HepG2 (cell line): ENCODE results near the gene BICRA. TPM values are rescaled to one million over a fixed set of nuclear protein-coding genes. Genes with fewer than 3 reads are reported as not detected.

ENCODE experiments used
- CENPT ChIP-seq: sonication (generic); formaldehyde crosslinking; IDR thresholded peaks from 2 replicates; pipeline ENCODE4 v1.8.0; 2022; ENCODE audit warnings: low read depth, mild to moderate bottlenecking, moderate library complexity, missing genetic modification reagents
- GLI4 ChIP-seq: sonication (generic); formaldehyde crosslinking; IDR thresholded peaks from 2 replicates; pipeline ENCODE4 v1.5.1; 2020; ENCODE audit warnings: missing genetic modification reagents, mild to moderate bottlenecking, moderate library complexity, borderline replicate concordance
- HMG20B ChIP-seq: conservative IDR thresholded peaks from 2 replicates; pipeline ENCODE4 v1.6.1; 2016; ENCODE audit warnings: missing genetic modification reagents, missing compliant biosample characterization
- KDM4B ChIP-seq: sonication (generic); formaldehyde crosslinking; IDR thresholded peaks from 2 replicates; pipeline ENCODE4 v1.4.0; 2020; ENCODE audit warnings: missing genetic modification reagents
- NR2C2 ChIP-seq: sonication (generic); formaldehyde crosslinking; IDR thresholded peaks from 2 replicates; pipeline ENCODE4 v1.4.0; 2020; ENCODE audit warnings: missing genetic modification reagents, mild to moderate bottlenecking, moderate library complexity, borderline replicate concordance
- POLR2A ChIP-seq, 2 experiments: IDR thresholded peaks; 2 replicates each; pipeline ENCODE4 v1.6.1; 2011; ENCODE audit warnings: low read depth in 2 of 2, low read length in 2 of 2, mild to moderate bottlenecking in 1 of 2, moderate library complexity in 1 of 2; ENCODE audit not compliant: insufficient read depth in 1 of 2
- RAD21 ChIP-seq: fragments of 450-650 bp; formaldehyde crosslinking; IDR thresholded peaks from 2 replicates; pipeline ENCODE4 v1.5.0; 2020; ENCODE audit warnings: mild to moderate bottlenecking
- RARG ChIP-seq: sonication (generic); formaldehyde crosslinking; IDR thresholded peaks from 2 replicates; pipeline ENCODE4 v1.4.0; 2020; ENCODE audit warnings: low read depth, mild to moderate bottlenecking, missing genetic modification reagents
- SIN3B ChIP-seq: fragments of 150-350 bp; IDR thresholded peaks from 2 replicates; pipeline ENCODE4 v1.6.1; 2014; ENCODE audit warnings: low read length
- SRF ChIP-seq: IDR thresholded peaks from 2 replicates; pipeline ENCODE4 v1.6.1; 2011; ENCODE audit warnings: mild to moderate bottlenecking, low read depth, low read length, moderate library complexity
- SYNCRIP ChIP-seq: fragments of 200-400 bp; formaldehyde crosslinking; IDR thresholded peaks from 2 replicates; pipeline ENCODE4 v1.6.1; 2018; ENCODE audit warnings: mild to moderate bottlenecking, low read depth, low read length; ENCODE audit not compliant: insufficient read depth
- TBX2 ChIP-seq: sonication (generic); formaldehyde crosslinking; IDR thresholded peaks from 2 replicates; pipeline ENCODE4 v1.5.0; 2020; ENCODE audit warnings: missing genetic modification reagents, mild to moderate bottlenecking, borderline replicate concordance
- TCF12 ChIP-seq, 2 experiments: fragments of 450-650 bp in 1 of 2; sonication (generic) in 1 of 2; formaldehyde crosslinking in 1 of 2; IDR thresholded peaks; 2 replicates each; pipeline versions ENCODE4 v1.6.1 to v1.8.0; 2017 to 2022; ENCODE audit warnings: antibody characterized with exemption in 1 of 2, mild to moderate bottlenecking in 1 of 2, missing genetic modification reagents in 1 of 2, moderate library complexity in 1 of 2
- ZFY ChIP-seq: sonication (generic); formaldehyde crosslinking; IDR thresholded peaks from 2 replicates; pipeline ENCODE4 v1.4.0; 2020; ENCODE audit warnings: missing genetic modification reagents
- ZNF317 ChIP-seq: sonication (generic); formaldehyde crosslinking; IDR thresholded peaks from 2 replicates; pipeline ENCODE4 v1.5.0; 2020; ENCODE audit warnings: mild to moderate bottlenecking, missing genetic modification reagents
- ZNF441 ChIP-seq: sonication (generic); formaldehyde crosslinking; IDR thresholded peaks from 2 replicates; pipeline ENCODE4 v1.7.0; 2021; ENCODE audit warnings: missing genetic modification reagents, borderline replicate concordance
- ZNF496 ChIP-seq: sonication (generic); formaldehyde crosslinking; IDR thresholded peaks from 2 replicates; pipeline ENCODE4 v1.8.1; 2023; ENCODE audit warnings: mild to moderate bottlenecking, moderate library complexity, missing genetic modification reagents; ENCODE audit not compliant: insufficient replicate concordance
- ZNF543 ChIP-seq: sonication (generic); formaldehyde crosslinking; IDR thresholded peaks from 2 replicates; pipeline ENCODE4 v1.4.0; 2020; ENCODE audit warnings: mild to moderate bottlenecking, missing genetic modification reagents
- ZNF720 ChIP-seq: sonication (generic); formaldehyde crosslinking; IDR thresholded peaks from 2 replicates; pipeline ENCODE4 v1.4.0; 2020; ENCODE audit warnings: missing genetic modification reagents
- ZNF83 ChIP-seq: sonication (generic); formaldehyde crosslinking; IDR thresholded peaks from 2 replicates; pipeline ENCODE4 v1.4.0; 2020; ENCODE audit warnings: missing genetic modification reagents, mild to moderate bottlenecking, borderline replicate concordance
- ZSCAN25 ChIP-seq: sonication (generic); formaldehyde crosslinking; IDR thresholded peaks from 2 replicates; pipeline ENCODE4 v1.8.0; 2022; ENCODE audit warnings: mild to moderate bottlenecking, missing genetic modification reagents
- polyA plus RNA-seq, 8 experiments: library from polyadenylated mRNA; depleted of rRNA in 3 of 8; stranded (reverse) in 7 of 8; unstranded in 1 of 8; fragments of >200 nt; fragmentation: Illumina TruSeq in 4 of 8; extraction: Trizol in 4 of 8; gene quantifications; 2 replicates each; pipeline versions ENCODE4 v1.2.1 to v1.2.3, GENCODE V29; 2011 to 2016; ENCODE audit warnings: low read depth in 4 of 8, missing spikeins in 1 of 8, mixed read lengths in 1 of 8; ENCODE audit not compliant: insufficient read depth in 1 of 8
- total RNA-seq, 5 experiments: library from RNA; depleted of rRNA; stranded (reverse); fragments of >200 nt; fragmentation: Illumina TruSeq; extraction: Trizol; gene quantifications; 2 replicates each; pipeline ENCODE4 v1.2.3, GENCODE V29; 2016; ENCODE audit warnings: low read depth in 1 of 5
- TF ChIP-seq, protein P1 (sequence below): sonication (generic); formaldehyde crosslinking; conservative IDR thresholded peaks from 2 replicates; pipeline ENCODE4 v1.4.0; 2020; ENCODE audit warnings: mild to moderate bottlenecking, missing genetic modification reagents, moderate library complexity
- TF ChIP-seq, protein P2 (sequence below): fragments of 450-650 bp; IDR thresholded peaks from 2 replicates; pipeline ENCODE4 v1.6.1; 2017; ENCODE audit warnings: mild to moderate bottlenecking
- TF ChIP-seq, protein P3 (sequence below): sonication (generic); formaldehyde crosslinking; IDR thresholded peaks from 2 replicates; pipeline ENCODE4 v1.4.0; 2020; ENCODE audit warnings: mild to moderate bottlenecking, missing genetic modification reagents

BICRA gene
- total and polyA plus RNA-seq, 2 of the 13 experiments (the other 11 are each of a cell fraction or from before 2014, with no cell fraction given), result 0.55 to 0.71 TPM

DNA sequence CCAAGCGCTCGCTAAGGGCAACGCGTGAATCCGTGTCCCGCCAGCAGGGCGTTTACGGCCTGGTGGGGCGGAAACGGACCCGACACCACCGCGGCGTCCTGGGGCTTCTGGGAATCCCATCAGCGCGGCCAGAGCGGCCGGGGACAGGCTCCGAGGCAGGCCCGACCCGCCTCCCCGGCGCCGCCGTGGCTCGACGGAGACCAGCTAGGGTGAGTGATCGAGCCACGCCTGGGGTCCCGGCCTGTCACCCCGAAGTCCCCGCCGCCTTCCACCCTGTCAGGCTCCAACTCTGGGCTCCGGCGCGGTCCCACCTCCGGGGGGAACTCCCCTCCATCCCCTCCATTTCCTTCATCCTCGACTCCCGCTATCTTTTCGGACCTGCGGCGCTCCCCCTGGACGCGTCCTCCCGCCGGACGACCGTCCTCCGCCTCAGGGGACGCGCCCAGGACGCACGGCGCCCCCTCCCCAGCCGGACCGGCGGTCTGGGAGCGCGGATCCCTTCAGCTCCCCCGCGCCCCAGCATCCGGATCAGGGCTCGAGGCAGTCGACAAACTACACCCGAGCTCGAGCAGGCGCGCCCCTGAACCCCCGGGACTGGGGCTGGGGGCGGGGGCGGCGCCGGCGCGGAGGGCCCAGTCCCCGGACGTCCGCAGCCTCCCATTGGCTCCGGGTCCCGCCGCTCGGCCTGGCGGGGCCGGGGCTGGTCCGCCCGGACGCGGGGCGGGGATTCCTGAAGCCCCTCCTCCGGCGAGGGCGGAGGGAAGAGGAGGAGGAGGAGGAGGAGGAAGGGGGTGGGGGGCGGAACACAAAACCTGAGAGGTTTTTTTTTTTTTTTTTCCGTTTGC is 638 bp upstream of the BICRA start (continued):
- TF ChIP-seq ZNF496 (CRISPR knock-in tag), result no peak
- TF ChIP-seq TBX2 (CRISPR knock-in tag), result no peak; the same call in 1 of the 2 replicates
- TF ChIP-seq SRF, result no peak
- peak; percentile 71; the same call in 1 of the 2 replicates for TF ChIP-seq ZNF543 (CRISPR knock-in tag)
- TF ChIP-seq ZNF441, result no peak
- TF ChIP-seq CENPT (CRISPR knock-in tag), result no peak
- peak; percentile 61 to 78; a peak in 3 of 4 replicates for TF ChIP-seq POLR2A (IDR thresholded peaks at IDR 0.05; ENCODE audit: insufficient read depth in 1 of 2, low read depth in 2 of 2, low read length in 2 of 2)
- TF ChIP-seq GLI4 (CRISPR knock-in tag), result peak; percentile 86; the same call in 1 of the 2 replicates
- no peak for TF ChIP-seq HMG20B (CRISPR knock-in tag)
- 0 out of 2 replicates have a peak, but pooled peaks have one; percentile 50 for TF ChIP-seq RAD21 (CRISPR knock-in tag)
- no peak for TF ChIP-seq TCF12 (IDR thresholded peaks at IDR 0.05)
- TF ChIP-seq TCF12 (CRISPR knock-in tag; IDR thresholded peaks at IDR 0.05), result no peak
- TF ChIP-seq ZNF317 (CRISPR knock-in tag), result peak; percentile 63
- TF ChIP-seq, protein P1, sequence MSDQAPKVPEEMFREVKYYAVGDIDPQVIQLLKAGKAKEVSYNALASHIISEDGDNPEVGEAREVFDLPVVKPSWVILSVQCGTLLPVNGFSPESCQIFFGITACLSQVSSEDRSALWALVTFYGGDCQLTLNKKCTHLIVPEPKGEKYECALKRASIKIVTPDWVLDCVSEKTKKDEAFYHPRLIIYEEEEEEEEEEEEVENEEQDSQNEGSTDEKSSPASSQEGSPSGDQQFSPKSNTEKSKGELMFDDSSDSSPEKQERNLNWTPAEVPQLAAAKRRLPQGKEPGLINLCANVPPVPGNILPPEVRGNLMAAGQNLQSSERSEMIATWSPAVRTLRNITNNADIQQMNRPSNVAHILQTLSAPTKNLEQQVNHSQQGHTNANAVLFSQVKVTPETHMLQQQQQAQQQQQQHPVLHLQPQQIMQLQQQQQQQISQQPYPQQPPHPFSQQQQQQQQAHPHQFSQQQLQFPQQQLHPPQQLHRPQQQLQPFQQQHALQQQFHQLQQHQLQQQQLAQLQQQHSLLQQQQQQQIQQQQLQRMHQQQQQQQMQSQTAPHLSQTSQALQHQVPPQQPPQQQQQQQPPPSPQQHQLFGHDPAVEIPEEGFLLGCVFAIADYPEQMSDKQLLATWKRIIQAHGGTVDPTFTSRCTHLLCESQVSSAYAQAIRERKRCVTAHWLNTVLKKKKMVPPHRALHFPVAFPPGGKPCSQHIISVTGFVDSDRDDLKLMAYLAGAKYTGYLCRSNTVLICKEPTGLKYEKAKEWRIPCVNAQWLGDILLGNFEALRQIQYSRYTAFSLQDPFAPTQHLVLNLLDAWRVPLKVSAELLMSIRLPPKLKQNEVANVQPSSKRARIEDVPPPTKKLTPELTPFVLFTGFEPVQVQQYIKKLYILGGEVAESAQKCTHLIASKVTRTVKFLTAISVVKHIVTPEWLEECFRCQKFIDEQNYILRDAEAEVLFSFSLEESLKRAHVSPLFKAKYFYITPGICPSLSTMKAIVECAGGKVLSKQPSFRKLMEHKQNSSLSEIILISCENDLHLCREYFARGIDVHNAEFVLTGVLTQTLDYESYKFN, result peak; percentile 42
- TF ChIP-seq KDM4B, result 0 out of 2 replicates have a peak, but pooled peaks have one; percentile 38
- TF ChIP-seq NR2C2 (CRISPR knock-in tag), result peak; percentile 40
- TF ChIP-seq SIN3B, result no peak
- no peak for TF ChIP-seq RARG (CRISPR knock-in tag)
- peak; percentile 85 for TF ChIP-seq ZFY
- TF ChIP-seq ZNF720 (CRISPR knock-in tag), result no peak
- TF ChIP-seq, protein P2, sequence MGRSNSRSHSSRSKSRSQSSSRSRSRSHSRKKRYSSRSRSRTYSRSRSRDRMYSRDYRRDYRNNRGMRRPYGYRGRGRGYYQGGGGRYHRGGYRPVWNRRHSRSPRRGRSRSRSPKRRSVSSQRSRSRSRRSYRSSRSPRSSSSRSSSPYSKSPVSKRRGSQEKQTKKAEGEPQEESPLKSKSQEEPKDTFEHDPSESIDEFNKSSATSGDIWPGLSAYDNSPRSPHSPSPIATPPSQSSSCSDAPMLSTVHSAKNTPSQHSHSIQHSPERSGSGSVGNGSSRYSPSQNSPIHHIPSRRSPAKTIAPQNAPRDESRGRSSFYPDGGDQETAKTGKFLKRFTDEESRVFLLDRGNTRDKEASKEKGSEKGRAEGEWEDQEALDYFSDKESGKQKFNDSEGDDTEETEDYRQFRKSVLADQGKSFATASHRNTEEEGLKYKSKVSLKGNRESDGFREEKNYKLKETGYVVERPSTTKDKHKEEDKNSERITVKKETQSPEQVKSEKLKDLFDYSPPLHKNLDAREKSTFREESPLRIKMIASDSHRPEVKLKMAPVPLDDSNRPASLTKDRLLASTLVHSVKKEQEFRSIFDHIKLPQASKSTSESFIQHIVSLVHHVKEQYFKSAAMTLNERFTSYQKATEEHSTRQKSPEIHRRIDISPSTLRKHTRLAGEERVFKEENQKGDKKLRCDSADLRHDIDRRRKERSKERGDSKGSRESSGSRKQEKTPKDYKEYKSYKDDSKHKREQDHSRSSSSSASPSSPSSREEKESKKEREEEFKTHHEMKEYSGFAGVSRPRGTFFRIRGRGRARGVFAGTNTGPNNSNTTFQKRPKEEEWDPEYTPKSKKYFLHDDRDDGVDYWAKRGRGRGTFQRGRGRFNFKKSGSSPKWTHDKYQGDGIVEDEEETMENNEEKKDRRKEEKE, result no peak
- no peak for TF ChIP-seq ZNF83
- TF ChIP-seq ZSCAN25, result no peak
- TF ChIP-seq, protein P3, sequence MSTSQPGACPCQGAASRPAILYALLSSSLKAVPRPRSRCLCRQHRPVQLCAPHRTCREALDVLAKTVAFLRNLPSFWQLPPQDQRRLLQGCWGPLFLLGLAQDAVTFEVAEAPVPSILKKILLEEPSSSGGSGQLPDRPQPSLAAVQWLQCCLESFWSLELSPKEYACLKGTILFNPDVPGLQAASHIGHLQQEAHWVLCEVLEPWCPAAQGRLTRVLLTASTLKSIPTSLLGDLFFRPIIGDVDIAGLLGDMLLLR (CRISPR knock-in tag), result no peak
- TF ChIP-seq SYNCRIP, result no peak
